NCI-H345 treated with DMSO at 0.1 percent for 48 hours (cell line): ENCODE results near the gene GPD1L.

Experiments
- DNase-seq: peaks from one replicate; lab custom pipeline; 2025; ENCODE audit not compliant: unreplicated experiment; lab: John Stamatoyannopoulos, UW

Gene GPD1L

DNA sequence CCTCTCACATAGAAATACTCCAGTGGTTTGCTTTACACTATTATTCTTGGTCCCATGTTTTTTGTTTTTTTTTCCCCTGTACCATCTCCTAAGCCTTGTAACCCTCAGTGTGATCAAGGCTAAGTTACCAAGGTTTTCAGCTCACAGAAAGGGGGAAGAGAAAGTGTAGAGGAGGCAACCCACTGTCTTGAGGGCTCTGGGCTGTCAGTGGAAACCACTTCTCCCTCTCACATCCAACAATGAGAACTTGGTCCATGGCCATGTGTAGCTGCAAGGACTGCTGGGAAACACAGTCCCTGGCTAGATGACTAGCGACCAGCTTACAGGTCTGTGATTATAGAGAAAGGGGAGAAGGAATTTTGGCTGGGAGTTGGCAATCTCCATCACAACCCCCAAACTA lies 30.3 kb downstream of the GPD1L start:
- no peak for DNase-seq

DNA sequence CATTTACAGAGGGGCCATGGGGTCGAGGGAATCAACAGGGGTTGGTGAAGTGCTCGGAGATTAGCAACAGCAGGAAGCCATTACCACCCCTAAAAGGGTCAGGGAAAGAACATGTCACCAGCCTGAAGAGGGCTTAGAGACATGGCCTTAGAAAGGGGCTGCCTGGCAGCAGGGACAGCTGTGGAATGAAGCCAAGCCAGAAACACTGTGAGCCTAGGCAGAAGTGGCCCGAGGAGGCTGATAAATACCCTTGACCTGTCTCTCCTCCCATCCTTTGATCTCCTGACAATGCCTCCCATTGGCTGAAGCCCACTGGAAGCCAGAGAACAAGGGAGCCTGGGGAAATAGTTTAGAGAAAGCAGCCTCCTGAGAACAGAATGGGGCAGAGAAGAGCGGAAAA lies 31.4 kb downstream of the GPD1L start:
- no peak for DNase-seq

- DNase-seq: no peak
Measured at GRCh38 chr3:32138545-32139104, 32.2 kb downstream of the GPD1L start.

- DNase-seq: no peak
Measured at GRCh38 chr3:32140943-32141342, 34.5 kb downstream of the GPD1L start.

- DNase-seq: peak; percentile 41
Measured at GRCh38 chr3:32143849-32144757, 37.7 kb downstream of the GPD1L start.

- DNase-seq: no peak
Measured at GRCh38 chr3:32146746-32147211, 40.4 kb downstream of the GPD1L start.

DNA sequence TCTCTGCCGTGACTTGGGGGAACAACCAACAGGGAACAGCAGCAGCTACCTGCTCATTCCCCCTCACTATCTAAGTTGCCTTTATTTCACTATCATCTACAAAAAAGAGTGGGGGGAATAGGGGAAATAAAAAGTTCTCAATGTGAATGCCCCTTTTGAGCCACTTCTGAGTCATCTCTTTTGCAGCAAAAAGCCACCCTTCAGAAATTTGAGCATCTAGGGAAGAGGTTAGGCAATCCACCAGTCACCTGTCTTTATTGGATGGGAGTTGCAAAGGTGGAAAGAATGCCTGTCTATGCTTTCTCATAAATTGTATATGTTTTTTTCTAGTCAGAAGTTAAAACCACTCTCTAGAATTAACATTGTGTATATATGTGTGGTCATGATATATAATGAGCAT lies 41.1 kb downstream of the GPD1L start:
- DNase-seq: no peak

GRCh38 chr3:32147933-32148332 lies 41.5 kb downstream of the GPD1L start:
- no peak for DNase-seq

DNA sequence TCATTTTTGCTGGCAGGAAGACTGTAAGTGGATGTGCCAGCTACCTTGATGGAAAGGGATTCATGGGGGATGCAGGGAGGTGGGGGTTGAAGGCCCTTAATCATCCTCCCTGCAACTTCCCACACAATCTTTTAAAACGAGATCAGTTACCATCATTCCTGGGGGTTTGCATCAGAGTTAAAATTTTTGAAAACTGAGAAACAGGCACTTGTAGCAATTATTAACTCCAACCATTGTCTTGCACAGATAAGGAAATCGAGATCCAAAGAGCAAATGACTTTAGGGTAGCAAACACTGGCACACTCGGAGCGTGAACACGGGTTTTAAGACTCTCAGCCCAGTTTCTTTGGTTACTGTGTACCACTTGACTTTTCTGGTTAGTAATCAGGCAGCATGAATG lies 41.9 kb downstream of the GPD1L start:
- no peak for DNase-seq

DNA sequence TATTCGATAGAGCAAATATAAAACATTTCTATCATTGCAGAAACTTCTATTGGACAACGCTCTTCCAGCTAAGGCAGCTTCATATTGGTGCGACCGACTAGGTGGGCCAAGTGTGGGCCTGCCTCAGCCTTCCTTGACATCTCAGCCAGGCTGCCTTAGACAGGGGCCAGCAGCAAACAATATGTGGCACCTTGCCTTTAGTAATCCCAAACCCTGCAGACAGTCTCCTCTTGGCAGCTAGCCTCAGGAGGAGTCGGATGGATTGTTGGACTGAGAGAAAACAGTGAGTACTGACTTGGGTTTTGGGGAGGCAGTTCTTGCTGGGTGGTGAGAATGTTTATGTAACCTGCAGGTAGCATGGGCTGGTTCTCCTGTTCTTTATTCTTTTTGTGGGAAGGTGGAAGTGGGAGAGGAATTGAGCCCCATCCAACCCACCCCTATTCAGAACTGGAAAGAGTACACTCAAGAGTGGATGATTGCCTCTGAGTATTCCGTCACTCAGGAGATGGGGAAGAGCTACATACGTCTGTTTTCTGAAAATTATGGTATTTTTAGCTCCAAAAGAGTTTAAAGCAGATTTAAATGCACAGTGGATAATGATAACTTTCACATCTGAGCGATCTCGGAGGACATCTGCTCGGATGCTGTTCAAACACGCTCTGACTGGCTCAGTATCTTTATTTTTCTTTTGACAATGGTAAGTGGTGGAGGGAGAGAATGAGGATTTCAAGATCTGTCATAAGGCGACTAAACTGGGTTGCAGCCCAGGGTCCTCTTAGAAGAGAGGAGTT lies 47.2 kb downstream of the GPD1L start:
- no peak for DNase-seq

GRCh38 chr3:32154205-32154579 lies 47.8 kb downstream of the GPD1L start:
- no peak for DNase-seq

DNA sequence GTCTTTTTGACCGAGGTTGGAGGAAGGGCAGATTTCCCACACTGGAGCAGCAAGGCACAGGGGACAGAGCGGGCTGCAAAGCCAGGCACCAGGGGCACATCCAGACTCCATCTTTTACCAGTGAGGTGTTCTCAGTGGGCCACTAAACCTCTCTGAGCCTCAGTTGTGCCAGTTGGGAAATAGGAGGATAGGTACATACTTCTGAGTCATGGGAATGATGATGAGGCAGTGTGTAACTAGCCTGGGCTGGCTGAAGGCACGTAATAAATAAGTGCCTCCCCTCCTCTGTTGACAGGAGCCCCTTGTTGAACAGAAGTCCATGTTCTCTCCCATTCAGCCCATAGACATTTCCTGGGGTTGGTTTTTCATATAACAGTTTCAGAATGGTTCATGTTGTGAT lies 48.7 kb downstream of the GPD1L start:
- no peak for DNase-seq

DNA sequence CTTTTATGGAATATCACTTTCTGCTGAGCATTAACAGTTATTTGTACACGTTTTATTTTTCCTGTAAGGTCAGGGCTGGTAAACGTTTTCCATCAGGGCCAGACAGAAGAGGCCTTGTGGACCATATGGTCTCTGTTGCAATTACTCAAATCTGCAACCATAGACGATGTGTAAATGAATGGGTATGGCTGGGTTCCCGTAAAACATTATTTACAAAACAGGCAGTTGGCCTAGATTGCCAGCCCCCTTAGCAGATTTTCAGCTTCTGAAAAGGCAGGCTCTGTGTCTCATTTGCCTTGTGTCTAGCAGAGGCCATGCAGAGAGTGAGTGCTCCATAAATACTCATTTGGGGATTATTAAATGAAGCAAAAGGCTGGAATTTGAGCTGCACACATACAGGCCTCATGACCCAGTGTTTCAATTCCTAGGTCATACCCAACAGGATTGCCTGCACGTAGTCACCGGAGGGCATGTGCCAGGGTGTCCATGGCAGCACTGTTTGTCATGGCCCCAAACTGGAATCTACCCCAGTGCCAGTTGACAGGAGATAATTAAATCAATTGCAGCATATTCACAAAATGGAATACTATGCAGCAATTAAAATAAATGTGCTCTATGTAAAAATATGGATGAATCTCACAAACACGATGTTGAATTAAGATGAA lies 51.3 kb downstream of the GPD1L start:
- no peak for DNase-seq

DNA sequence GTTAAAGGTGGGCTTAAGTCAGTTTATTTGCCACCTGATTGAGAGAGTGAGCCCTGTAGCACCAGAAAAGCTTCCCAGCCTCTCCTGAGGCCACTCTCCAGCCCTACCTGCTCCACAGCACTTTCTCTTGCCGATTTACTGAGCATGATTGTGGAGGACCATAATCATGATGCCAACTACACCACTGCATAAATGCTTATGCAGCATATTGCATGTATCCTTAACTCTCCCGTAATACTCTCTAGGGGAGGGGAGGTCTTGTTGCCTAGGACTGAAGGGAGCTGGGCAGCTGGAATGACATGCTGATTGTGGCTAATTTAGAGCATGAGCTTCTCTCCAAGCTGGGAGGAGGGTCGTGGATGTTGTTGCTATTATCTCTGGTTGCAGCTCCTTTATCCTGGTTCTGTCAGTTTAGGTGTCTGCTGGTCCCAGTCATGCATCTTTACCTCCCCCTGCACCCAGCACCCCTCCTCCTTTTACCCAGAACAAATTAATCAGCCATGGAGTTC lies 54.3 kb downstream of the GPD1L start:
- no peak for DNase-seq

- no peak for DNase-seq
Measured at GRCh38 chr3:32165442-32165841, 59.0 kb downstream of the GPD1L start.

GRCh38 chr3:32166654-32167053 lies 60.2 kb downstream of the GPD1L start:
- DNase-seq: no peak

GRCh38 chr3:32172420-32172819 lies 66.0 kb downstream of the GPD1L start:
- no peak for DNase-seq

DNA sequence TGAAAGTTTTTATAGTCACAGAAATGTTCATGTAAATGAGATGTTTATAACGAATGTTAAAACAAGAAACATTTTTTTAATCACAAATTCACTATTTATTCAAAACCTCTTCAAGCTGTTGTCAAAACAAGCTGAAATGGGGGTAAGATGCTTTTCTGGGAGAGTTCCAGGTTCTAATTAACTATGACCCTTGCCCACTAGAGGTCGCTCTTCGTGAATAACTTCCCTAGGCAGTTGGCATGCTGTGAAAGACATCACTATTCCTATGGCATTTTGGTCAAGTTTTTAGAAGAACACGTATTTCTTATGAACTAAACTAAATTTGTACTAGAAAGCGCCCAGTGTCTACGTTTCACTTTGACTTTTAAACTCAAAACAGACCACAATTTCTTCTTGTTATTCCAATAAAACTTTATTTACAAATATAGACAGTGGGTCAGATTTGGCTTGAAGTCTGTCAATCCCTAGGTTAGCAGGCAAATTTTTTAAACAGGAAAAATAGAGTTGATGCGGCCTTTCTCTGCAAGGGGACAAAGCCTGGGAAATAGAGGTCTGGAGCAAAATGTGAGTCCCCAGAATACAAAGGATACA lies 69.3 kb downstream of the GPD1L start:
- peak; percentile 15 for DNase-seq

DNA sequence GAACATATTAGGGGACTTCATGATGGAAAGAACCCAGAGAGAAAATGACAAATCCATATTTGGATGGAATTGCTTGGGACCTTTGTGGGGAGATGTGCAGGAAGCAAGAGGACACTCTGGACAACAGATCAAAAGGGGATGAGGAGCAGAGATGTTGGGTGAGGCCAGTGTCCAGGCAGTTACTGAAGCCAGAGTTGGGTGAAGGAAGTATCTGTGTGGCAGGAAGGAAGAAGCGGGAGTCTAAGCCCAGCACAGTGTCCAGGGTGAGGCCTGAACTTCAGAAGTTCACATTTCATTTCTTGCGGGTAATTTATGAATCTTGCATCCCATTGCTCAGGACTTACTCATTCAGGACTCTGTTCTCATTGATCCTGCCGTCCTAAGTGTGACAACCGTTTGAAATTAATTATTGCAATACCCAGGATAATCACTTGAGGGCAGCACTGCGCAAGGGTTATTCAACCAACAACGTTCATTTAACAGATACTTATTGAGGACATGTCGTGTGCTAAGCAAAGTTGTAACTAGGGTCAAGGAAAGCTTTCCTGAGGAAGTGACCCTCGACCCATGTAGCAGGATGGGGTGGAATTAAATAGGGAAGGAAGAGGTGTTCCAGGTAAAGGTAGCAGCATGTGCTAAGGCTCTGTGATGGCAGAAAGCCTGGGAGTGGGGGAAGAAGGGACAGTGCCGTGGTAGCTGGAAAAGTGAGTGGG lies 70.7 kb downstream of the GPD1L start:
- peak; percentile 21 for DNase-seq

- DNase-seq: no peak
Measured at GRCh38 chr3:32177702-32178198, 71.3 kb downstream of the GPD1L start.
